ENCODE data around the gene ATG4C. TPM values are rescaled to one million over a fixed set of nuclear protein-coding genes. Genes with fewer than 3 reads are reported as not detected.
"Not testable (repeated sequence)": the region's sequence is repeated elsewhere in the genome, so short reads cannot be mapped to it uniquely, and the experiment has no call there.

The ATG4C gene
- total RNA-seq, 1 experiment from 2014 or later = 13.1 TPM

- H3K9me3 Mint-ChIP-seq = peaks cover 21 to 29% of the 10 kb centered on the region in 2 experiments
- not testable (repeated sequence) for H3K14ac ChIP-seq (ENCODE audit: insufficient read depth, low read length); H3K27ac Mint-ChIP-seq
Measured at GRCh38 chr1:62760021-62760782, 23.7 kb upstream of the ATG4C start.

GRCh38 chr1:62761223-62761870, 22.6 kb upstream of the ATG4C start:
- H3K79me2 ChIP-seq (ENCODE audit: insufficient read depth, low read length); H3K27ac Mint-ChIP-seq; H2AFZ ChIP-seq (ENCODE audit: low read length); H4K8ac ChIP-seq (replicated peaks; ENCODE audit: insufficient read length, low read depth, low read length); H3K4me1 ChIP-seq (ENCODE audit: insufficient read depth, low read length); H3K4ac ChIP-seq (ENCODE audit: low read depth, low read length); H3K23me2 ChIP-seq (ENCODE audit: insufficient read length, low read depth, low read length, poor library complexity, severe bottlenecking); H3K18ac ChIP-seq (ENCODE audit: insufficient read length, low read depth, low read length); H2BK15ac ChIP-seq (ENCODE audit: low read depth, low read length); H2BK12ac ChIP-seq (ENCODE audit: insufficient read length, low read depth, low read length); H3K56ac ChIP-seq (ENCODE audit: insufficient read length, low read depth, low read length); H3K4me2 ChIP-seq (ENCODE audit: insufficient read depth, insufficient read length, low read length); H2BK5ac ChIP-seq (ENCODE audit: insufficient read length, low read length); H3K27ac ChIP-seq (ENCODE audit: insufficient read length, low read depth, low read length); H2BK120ac ChIP-seq (ENCODE audit: low read depth, low read length, poor library complexity, severe bottlenecking); H3K9me3 ChIP-seq (ENCODE audit: control insufficient read depth, low read depth, low read length); H4K5ac ChIP-seq (ENCODE audit: insufficient read length, low read depth, low read length); H3K9ac ChIP-seq (ENCODE audit: extremely low read depth, insufficient read length, low read length); H3K14ac ChIP-seq (ENCODE audit: insufficient read depth, low read length); H4K20me1 ChIP-seq (ENCODE audit: control insufficient read depth, insufficient read depth, insufficient read length); H3K23ac ChIP-seq (ENCODE audit: insufficient read length, low read depth, low read length); DNase-seq; H3K79me1 ChIP-seq (ENCODE audit: insufficient read depth, low read depth, low read length, poor library complexity, severe bottlenecking); H3K4me3 Mint-ChIP-seq; H4K91ac ChIP-seq (ENCODE audit: insufficient read length, low read depth, low read length); H3T11ph ChIP-seq (ENCODE audit: low read length); H2BK20ac ChIP-seq (ENCODE audit: low read depth, low read length, poor library complexity, severe bottlenecking); H3K27me3 ChIP-seq (ENCODE audit: insufficient read depth, low read length); H2AK5ac ChIP-seq (ENCODE audit: insufficient read length, low read length): not testable (repeated sequence)
- H3K36me3 Mint-ChIP-seq (ENCODE audit: insufficient read depth in 1 of 3, low read depth in 3 of 3) = peaks cover 17 to 27% (median 24%) of the 10 kb centered on the region in 3 experiments
- H3K27me3 Mint-ChIP-seq (ENCODE audit: low read depth) = peaks cover 30% of the 10 kb centered on the region
- peaks cover 27 to 47% of the 10 kb centered on the region in 2 experiments for H3K4me1 Mint-ChIP-seq
- no CpG with 5 or more reads among the region's 30 CpGs for WGBS (ENCODE audit: extremely low coverage, insufficient read length, low lambda C conversion rate)
- H3K9me3 Mint-ChIP-seq = peaks cover 21 to 29% of the 10 kb centered on the region in 2 experiments

More at GRCh38 chr1:62760021-62760782, 23.7 kb upstream of the ATG4C start:
- not testable (repeated sequence) for H3K79me2 ChIP-seq (ENCODE audit: insufficient read depth, low read length); H3K4me3 Mint-ChIP-seq; DNase-seq; H2BK12ac ChIP-seq (ENCODE audit: insufficient read length, low read depth, low read length); H3K4me2 ChIP-seq (ENCODE audit: insufficient read depth, insufficient read length, low read length); H3K27ac ChIP-seq (ENCODE audit: insufficient read length, low read depth, low read length); H2BK5ac ChIP-seq (ENCODE audit: insufficient read length, low read length); H3K9ac ChIP-seq (ENCODE audit: extremely low read depth, insufficient read length, low read length); H3K27me3 ChIP-seq (ENCODE audit: insufficient read depth, low read length); H3T11ph ChIP-seq (ENCODE audit: low read length); H3K23me2 ChIP-seq (ENCODE audit: insufficient read length, low read depth, low read length, poor library complexity, severe bottlenecking); H2BK20ac ChIP-seq (ENCODE audit: low read depth, low read length, poor library complexity, severe bottlenecking); H3K4me1 ChIP-seq (ENCODE audit: insufficient read depth, low read length); H2BK15ac ChIP-seq (ENCODE audit: low read depth, low read length); H4K20me1 ChIP-seq (ENCODE audit: control insufficient read depth, insufficient read depth, insufficient read length); H3K79me1 ChIP-seq (ENCODE audit: insufficient read depth, low read depth, low read length, poor library complexity, severe bottlenecking); H2BK120ac ChIP-seq (ENCODE audit: low read depth, low read length, poor library complexity, severe bottlenecking); H4K5ac ChIP-seq (ENCODE audit: insufficient read length, low read depth, low read length); H3K4ac ChIP-seq (ENCODE audit: low read depth, low read length); H3K18ac ChIP-seq (ENCODE audit: insufficient read length, low read depth, low read length); H2AFZ ChIP-seq (ENCODE audit: low read length); H3K23ac ChIP-seq (ENCODE audit: insufficient read length, low read depth, low read length); H4K8ac ChIP-seq (replicated peaks; ENCODE audit: insufficient read length, low read depth, low read length); H3K56ac ChIP-seq (ENCODE audit: insufficient read length, low read depth, low read length); H3K9me3 ChIP-seq (ENCODE audit: control insufficient read depth, low read depth, low read length); H2AK5ac ChIP-seq (ENCODE audit: insufficient read length, low read length); H4K91ac ChIP-seq (ENCODE audit: insufficient read length, low read depth, low read length)
- Mint-ChIP-seq H3K27me3 (ENCODE audit: low read depth) (peaks cover 30% of the 10 kb centered on the region), H3K36me3 (ENCODE audit: insufficient read depth in 1 of 3, low read depth in 3 of 3) (peaks cover 17 to 27% (median 24%) of the 10 kb centered on the region in 3 experiments), H3K4me1 (peaks cover 30 to 50% of the 10 kb centered on the region in 2 experiments)
- no CpG with 5 or more reads among the region's 6 CpGs for WGBS (ENCODE audit: extremely low coverage, insufficient read length, low lambda C conversion rate)

All from H9 (cell line).